Peyer's patch (tissue), 4 donors: Measurements from ENCODE around the gene MEG3. TPM values are rescaled to one million over a fixed set of nuclear protein-coding genes. Genes with fewer than 3 reads are reported as not detected.
A peak's percentile ranks its signal among the peaks of the same experiment; 100 is the strongest.

Experiments
- DNase-seq, 3 donors: peaks; one replicate each; pipeline ENCODE4 v3.0.0-alpha.2; 2017 to 2019
- H3K27ac ChIP-seq, 4 donors: fragments of 200-600 bp; sonication (generic); one replicate each; pipeline ENCODE4 v1.5.1; 2016 to 2019
- H3K27me3 ChIP-seq, 2 donors: fragments of 200-600 bp; sonication (generic); one replicate each; pipeline ENCODE4 v1.5.1; 2019
- H3K36me3 ChIP-seq, 3 donors: fragments of 200-600 bp; sonication (generic); one replicate each; pipeline ENCODE4 v1.5.1; 2016 to 2019
- H3K4me1 ChIP-seq, 4 donors: fragments of 200-600 bp; sonication (generic); one replicate each; pipeline ENCODE4 v1.5.1; 2016 to 2019
- H3K4me3 ChIP-seq, 4 donors: fragments of 200-600 bp; sonication (generic); 1 replicate in 3 of 4; 2 replicates in 1 of 4; pipeline ENCODE4 v1.5.1; 2016 to 2019; ENCODE audit warnings: mild to moderate bottlenecking in 1 of 4
- H3K9me3 ChIP-seq, 4 donors: fragments of 200-600 bp; sonication (generic); one replicate each; pipeline ENCODE4 v1.5.1; 2016 to 2019; ENCODE audit warnings: mild to moderate bottlenecking in 1 of 4
- POLR2A ChIP-seq, 2 donors: fragments of 450-650 bp; IDR thresholded peaks; one replicate each; pipeline ENCODE4 v1.5.1; 2017; ENCODE audit warnings: antibody characterized with exemption in 2 of 2, mild to moderate bottlenecking in 2 of 2, moderate library complexity in 2 of 2
- total RNA-seq, 4 donors: library from RNA; depleted of rRNA; stranded (reverse); fragments of >200 nt; gene quantifications; one replicate each; pipeline ENCODE4 v1.1.0, GENCODE V29; 2016
- TF ChIP-seq, protein P1 (sequence below), 6 experiments: fragments of 450-650 bp in 4 of 6; fragments of 200-600 bp in 2 of 6; sonication (generic) in 1 of 6; IDR thresholded peaks; one replicate each; pipeline ENCODE4 v1.5.1; 2017 to 2019; ENCODE audit warnings: antibody characterized with exemption in 6 of 6, mild to moderate bottlenecking in 3 of 6, moderate library complexity in 1 of 6

The MEG3 gene
- total RNA-seq, 4 donors from 2014 or later, result 5.8 to 135 (median 33.8) TPM

- Histone ChIP-seq H3K4me3 (no peak overlapping the region), H3K27me3 (no peaks in the 10 kb centered on the region), H3K4me1 (no peaks in the 10 kb centered on the region), H3K27ac (no peak overlapping the region), H3K9me3 (no peaks in the 10 kb centered on the region), H3K36me3 (no peaks in the 10 kb centered on the region)
- no peak for DNase-seq
- TF ChIP-seq, protein P1, sequence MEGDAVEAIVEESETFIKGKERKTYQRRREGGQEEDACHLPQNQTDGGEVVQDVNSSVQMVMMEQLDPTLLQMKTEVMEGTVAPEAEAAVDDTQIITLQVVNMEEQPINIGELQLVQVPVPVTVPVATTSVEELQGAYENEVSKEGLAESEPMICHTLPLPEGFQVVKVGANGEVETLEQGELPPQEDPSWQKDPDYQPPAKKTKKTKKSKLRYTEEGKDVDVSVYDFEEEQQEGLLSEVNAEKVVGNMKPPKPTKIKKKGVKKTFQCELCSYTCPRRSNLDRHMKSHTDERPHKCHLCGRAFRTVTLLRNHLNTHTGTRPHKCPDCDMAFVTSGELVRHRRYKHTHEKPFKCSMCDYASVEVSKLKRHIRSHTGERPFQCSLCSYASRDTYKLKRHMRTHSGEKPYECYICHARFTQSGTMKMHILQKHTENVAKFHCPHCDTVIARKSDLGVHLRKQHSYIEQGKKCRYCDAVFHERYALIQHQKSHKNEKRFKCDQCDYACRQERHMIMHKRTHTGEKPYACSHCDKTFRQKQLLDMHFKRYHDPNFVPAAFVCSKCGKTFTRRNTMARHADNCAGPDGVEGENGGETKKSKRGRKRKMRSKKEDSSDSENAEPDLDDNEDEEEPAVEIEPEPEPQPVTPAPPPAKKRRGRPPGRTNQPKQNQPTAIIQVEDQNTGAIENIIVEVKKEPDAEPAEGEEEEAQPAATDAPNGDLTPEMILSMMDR (IDR thresholded peaks at IDR 0.05), result no peak
- TF ChIP-seq POLR2A (IDR thresholded peaks at IDR 0.05), result no peak
Measured at GRCh38 chr14:100822532-100823296, 3.2 kb upstream of the MEG3 start.

GRCh38 chr14:100823413-100824080, 2.4 kb upstream of the MEG3 start:
- no peak for DNase-seq
- H3K4me1 ChIP-seq, result no peaks in the 10 kb centered on the region
- H3K27ac ChIP-seq, result no peak overlapping the region
- no peak overlapping the region for H3K4me3 ChIP-seq
- H3K9me3 ChIP-seq, result no peaks in the 10 kb centered on the region
- H3K36me3 ChIP-seq, result no peaks in the 10 kb centered on the region
- no peaks in the 10 kb centered on the region for H3K27me3 ChIP-seq
- TF ChIP-seq, protein P1 (IDR thresholded peaks at IDR 0.05), result no peak
- no peak for TF ChIP-seq POLR2A (IDR thresholded peaks at IDR 0.05)

GRCh38 chr14:100824091-100824551, 1.8 kb upstream of the MEG3 start:
- Histone ChIP-seq H3K27ac (no peak overlapping the region), H3K27me3 (no peaks in the 10 kb centered on the region), H3K36me3 (no peaks in the 10 kb centered on the region), H3K9me3 (no peaks in the 10 kb centered on the region), H3K4me1 (no peaks in the 10 kb centered on the region), H3K4me3 (no peak overlapping the region)
- DNase-seq, result peak in 1 of 3 donors; percentile 51
- no peak for TF ChIP-seq POLR2A (IDR thresholded peaks at IDR 0.05)
- TF ChIP-seq, protein P1 (IDR thresholded peaks at IDR 0.05), result no peak

DNA sequence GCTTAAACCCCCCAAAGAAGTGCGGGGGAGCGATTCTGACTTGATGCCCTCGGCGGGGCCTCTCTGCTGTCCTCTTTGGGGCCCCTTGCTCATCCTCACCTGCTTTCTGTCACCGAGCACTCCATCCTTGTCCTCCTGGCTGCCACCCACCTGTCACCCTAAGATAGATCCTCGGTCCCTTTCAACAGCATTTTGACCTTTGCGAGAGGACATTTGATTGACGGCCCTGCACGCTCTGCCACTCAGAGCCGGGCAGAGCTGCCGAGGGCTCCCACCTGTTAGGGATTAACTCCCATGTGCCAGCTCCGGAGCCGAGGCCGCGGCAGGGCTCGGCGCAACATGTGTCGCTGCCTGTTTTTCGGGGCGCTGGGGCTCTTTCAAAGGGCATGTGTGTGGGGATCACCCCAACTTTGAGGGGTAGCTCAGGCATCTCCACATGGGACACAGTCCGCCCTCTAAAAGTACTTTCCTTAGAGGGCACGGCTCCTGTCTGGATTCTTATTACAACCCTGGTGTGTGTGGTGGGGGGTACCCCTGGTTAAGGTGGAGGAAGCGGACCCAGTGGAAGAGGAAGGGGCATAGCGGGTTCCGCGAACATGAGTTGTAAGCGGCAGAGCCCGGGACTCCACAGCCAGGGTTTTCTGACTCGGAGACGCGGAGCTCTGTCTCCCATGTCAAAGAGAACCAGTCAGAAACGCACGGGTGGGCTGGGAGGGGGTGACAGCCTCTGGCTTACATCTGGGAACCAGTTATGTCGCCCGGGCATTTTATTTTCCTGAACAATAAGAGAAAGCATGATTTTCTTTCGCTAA, 811 bp upstream of the MEG3 start:
- DNase-seq, result no peak
- Histone ChIP-seq H3K36me3 (no peaks in the 10 kb centered on the region), H3K27me3 (no peaks in the 10 kb centered on the region), H3K9me3 (no peaks in the 10 kb centered on the region), H3K4me1 (no peaks in the 10 kb centered on the region), H3K27ac (no peak overlapping the region), H3K4me3 (peak overlapping the region in 2 of 4 donors; percentile 26 to 28)
- TF ChIP-seq, protein P1 (IDR thresholded peaks at IDR 0.05), result no peak
- TF ChIP-seq POLR2A (IDR thresholded peaks at IDR 0.05), result no peak

DNA sequence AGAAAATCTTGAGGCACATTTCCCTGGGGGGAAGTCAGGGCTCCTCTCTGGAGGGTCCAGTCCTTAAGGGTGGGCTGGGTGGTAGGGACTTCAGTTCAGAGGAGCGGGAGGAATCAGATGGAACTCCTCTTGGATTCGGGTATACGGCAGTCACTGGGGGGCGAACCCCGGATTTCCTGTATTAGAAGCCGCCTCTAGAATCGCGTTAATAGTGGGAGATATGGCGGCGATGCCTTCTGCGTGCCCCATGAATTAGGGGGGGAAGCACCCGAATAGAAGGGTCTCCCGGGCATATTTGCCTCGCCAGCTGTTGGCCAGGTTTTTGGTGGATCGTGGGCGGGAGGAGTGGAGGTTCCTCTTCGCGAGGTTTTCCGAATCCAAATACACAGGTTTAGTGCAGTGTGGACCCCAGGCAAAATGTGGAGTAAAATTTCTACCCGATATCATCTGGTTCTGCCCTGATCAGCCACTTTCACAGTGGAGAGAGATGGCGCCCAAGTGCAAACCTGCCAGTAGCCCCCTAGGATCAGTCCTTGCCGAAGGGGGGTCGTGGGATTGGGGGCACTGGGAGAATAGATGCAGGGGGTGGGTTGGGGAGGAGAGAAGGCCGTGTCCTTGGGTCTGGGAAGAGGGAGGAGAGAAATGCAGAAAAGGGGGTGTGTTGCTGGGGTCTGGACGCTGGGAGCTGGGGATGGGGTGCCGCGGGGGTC, 628 bp downstream of the MEG3 start:
- TF ChIP-seq, protein P1 (IDR thresholded peaks at IDR 0.05), result no peak
- no peak for TF ChIP-seq POLR2A (IDR thresholded peaks at IDR 0.05)
- no peaks in the 10 kb centered on the region for H3K9me3 ChIP-seq
- no peaks in the 10 kb centered on the region for H3K27me3 ChIP-seq
- H3K4me3 ChIP-seq, result peak overlapping the region; percentile 12 to 40 (median 25)
- peak overlapping the region in 3 of 4 donors; percentile 17 to 54 (median 25) for H3K27ac ChIP-seq
- no peak for DNase-seq
- H3K36me3 ChIP-seq, result no peaks in the 10 kb centered on the region
- H3K4me1 ChIP-seq, result no peaks in the 10 kb centered on the region
